HG03432 (cell line): ENCODE results near the gene SERTAD3.
"Not testable (repeated sequence)": the region's sequence is repeated elsewhere in the genome, so short reads cannot be mapped to it uniquely, and the experiment has no call there.

Source experiments
- ATAC-seq: cut with Tn5 transposase; IDR thresholded peaks from one replicate; pipeline ENCODE4 v1.9.1; 2021; ENCODE audit warnings: mild to moderate bottlenecking, moderate library complexity; ENCODE audit not compliant: unreplicated experiment

SERTAD3 gene

DNA sequence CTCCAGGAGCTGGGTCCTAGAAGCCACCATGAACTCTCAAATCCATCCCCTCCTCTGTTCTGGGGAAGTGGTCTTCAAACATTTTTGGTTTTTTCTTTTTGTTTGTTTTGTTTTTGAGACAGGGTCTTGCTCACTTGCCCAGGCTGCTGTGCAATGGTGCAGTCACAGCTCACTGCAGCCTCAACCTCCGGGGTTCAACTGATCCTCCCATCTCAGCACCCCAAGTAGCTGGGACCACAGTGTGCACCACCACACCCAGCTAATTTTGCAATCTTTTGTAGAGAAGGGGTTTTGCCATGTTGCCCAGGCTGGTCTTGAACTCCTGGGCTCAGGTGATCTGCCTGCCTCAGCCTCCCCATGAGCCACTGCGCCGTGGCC, 14.5 kb upstream of the SERTAD3 start:
- no peak for ATAC-seq

DNA sequence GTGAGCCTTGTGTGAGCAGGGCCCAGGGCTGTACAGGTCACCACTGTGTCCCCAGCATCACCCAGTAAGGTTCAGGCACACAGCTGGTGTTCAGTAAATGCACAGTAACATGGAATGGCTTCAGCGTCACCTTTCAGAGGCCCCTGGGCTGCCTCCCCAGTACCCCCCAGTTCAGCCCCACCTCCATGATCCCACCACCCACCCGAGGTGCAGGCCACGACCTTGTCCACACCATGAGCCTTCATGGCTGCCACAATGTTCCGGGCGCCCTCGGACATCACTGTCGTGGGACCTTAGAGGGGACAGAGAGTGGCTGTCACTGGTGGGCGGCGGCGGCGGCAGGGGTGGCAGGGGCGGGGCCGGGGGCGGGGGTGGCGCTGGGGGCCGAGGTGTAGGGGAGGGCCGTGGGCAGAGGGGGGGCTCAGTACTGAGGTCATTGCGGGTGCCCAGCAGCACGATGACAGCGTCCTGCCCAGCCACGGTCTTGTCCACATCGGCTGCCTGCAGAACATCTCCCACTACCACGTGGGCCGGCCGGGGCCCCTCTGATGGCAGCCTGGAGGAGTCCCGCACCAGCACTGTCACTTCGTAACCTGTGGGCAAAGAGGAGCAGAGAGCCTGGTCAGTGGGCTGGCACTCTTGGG, 13.9 kb upstream of the SERTAD3 start:
- no peak for ATAC-seq

DNA sequence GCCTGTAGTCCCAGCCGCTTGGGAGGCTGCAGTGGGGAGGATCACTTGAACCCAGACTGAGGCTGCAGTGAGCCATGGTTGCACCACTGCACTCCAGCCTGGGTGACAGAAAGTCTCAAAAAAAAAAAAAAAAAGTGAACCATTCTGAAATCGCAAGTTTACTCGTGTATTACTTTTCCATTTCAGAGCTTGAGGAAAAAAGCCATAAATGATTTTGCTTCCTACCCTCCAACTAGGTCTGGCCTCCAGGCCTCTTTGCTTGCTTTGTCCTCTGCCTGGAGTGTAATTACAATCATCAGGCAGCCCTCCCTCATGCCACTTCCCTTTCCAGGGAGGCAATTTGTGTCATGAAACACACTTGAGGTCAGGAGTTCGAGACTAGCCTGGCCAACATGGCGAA, 12.9 kb upstream of the SERTAD3 start:
- ATAC-seq: no peak

DNA sequence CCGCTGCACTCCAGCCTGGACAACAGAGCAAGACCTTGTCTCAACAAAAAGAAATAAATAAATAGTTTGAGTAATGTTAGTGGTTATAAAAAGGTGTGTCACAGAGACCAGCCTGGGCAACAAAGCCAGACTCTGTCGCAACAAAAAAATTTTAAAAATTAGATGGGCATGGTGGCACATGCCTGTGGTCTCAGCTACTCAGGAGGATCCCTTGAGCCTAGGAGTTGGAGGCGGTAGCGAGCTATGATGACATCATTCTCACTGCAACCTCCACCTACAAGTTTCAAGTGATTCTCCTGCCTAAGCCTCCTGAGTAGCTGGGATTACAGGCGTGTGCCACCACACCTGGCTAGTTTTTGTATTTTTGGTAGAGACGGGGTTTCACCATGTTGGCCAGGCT, 9.8 kb upstream of the SERTAD3 start:
- ATAC-seq: not testable (repeated sequence)

DNA sequence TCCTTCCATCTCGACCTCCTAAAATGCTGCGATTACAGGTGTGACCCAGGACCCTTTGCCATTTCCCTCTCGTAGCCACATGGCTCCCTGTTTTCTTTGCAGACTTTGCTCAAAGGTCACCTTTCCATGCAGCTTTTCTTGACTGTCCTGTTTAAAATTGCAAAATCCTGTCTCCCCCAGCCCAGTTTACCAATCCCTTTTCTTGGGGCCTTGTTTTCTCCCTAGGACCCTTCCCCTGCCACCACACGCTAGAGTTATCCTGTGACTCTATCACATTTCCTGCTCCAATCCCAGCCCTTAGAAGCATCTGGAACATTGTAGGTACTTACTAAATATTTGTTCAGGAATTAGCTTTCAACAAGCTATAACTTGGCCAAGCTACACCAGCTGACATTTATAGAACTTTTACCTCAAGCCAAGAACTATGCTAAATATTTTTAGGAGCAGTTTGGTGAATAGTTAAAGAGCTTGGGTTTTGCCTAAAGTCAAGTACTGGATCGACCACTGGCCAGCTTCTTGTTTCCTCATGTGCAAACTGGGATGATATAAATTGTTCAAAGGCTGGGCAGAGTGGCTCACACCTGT, 9.1 kb upstream of the SERTAD3 start:
- no peak for ATAC-seq

DNA sequence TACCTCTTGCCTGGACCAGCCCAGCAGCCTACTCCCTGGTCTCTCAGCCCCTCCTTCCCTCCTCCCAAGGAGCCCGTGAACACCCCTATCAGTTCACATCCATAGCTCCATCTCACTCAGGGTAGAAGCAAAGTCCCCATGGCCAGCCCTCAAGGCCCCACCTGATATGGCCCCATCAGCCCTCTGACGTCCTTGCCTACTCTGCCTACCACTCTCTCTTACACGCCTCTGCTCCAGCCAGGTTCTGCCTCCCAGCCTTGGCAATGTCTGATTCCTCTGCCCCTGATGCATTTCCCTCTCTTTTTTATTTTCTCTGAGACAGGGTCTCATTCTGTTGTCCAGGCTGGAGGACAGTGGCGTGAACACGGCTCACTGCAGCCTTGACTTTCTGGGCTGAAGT, 7.9 kb upstream of the SERTAD3 start:
- ATAC-seq: no peak

DNA sequence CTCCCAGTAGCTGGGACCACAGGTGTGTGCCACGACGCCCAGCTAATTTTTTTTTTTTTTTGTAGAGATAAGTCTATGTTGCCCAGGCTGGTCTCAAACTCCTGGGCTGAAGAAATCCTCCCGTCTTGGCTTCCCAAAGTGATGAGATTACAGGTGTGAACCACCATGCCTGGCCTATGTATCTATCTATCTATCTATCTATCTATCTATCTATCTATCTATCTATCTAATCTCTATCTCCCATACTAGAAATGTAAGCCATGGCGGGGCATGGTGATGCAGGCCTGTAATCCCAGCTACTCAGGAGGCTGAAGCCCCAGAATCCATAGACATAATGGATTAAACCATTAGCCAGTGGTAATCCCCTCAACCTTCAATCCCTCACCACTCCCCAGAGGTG, 6.5 kb upstream of the SERTAD3 start:
- ATAC-seq: no peak

DNA sequence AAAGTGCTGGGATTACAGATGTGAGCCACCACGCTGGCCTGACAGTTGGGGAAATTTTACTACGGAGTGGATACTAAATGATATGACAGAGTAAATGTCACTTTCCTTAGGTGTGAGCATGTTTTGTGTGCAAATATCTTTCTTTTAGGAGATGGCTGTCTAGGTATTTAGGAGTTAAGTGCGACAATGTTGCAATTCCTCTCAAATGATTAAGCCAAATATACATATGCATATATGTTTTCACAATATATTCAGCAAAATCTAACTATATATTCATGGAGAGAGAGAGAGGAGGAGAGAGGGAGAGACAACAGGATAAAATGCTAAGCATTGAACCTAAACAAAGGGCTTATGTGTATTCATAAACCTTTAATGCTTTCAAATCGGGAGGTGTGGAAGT, 5.4 kb upstream of the SERTAD3 start:
- no peak for ATAC-seq

DNA sequence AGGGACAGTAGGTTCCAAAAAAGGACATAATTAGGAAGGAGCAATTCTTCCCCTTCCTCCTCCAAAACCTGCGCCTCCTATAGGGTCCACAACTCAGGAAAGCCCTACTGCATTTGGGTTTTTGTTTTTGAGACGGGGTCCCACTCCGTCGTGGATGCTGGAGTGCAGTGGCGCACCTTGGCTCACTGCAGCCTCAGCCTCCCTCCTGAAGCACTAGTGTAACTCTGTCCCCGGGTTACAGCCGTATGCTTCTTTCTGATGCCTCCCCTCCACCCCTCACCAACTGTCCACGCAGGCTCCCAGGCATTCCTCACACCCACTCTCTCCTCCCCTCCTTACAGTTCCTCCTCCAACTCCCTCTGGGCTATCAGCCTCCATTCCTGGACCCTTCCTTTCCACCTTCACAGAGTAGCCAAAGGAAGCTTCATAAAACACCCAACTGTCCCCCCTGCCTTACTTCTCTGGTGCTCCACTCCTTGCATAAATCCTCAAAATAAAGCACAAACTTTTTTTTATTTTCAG, 2.2 kb upstream of the SERTAD3 start:
- no peak for ATAC-seq

DNA sequence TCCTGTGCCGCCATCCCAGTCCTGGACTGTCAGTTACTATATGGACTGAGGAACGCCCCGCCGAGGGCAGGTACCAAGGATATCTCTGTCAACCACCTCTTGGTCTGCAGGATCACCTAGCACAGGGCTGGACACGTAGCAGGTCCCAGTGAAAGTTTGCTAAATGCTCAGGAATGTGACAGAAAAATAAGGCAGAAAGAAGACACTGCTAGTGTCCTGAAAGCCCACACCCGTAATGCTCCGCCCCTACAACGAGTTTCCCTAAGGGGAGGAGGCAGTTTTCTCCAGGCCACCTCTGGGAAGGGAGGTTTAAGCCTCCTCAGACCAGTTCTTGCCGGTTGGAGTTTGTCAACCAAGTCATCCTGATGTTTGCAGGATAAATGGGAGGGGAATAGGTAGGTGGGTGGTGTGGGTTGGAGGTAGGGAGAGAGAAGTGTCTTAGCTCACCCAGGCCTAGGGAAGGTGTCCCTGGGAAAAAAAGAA, 1.7 kb upstream of the SERTAD3 start:
- ATAC-seq: no peak

DNA sequence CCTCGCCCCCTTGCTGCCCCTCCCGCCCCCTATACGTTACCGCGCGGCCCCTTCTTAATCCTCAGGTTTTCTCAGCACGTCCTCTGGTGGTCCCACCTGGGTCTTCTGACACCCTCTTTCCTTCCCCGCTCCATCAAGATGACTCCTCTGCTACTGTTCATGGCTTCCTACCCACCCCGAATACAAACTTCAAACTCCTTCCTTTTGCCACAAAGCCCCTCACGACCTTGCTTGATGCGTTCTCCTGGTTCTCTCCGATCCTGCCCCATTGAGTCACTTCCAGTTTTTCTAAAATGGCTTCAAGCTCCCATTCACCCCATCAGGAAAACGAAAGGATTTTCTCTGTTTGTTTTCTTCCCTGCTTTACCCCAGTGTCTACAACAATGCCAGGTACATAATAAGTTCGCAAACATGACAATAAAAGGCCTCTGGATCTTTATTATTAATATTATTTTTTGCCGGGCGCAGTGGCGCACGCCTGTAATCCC, 734 bp upstream of the SERTAD3 start:
- no peak for ATAC-seq

DNA sequence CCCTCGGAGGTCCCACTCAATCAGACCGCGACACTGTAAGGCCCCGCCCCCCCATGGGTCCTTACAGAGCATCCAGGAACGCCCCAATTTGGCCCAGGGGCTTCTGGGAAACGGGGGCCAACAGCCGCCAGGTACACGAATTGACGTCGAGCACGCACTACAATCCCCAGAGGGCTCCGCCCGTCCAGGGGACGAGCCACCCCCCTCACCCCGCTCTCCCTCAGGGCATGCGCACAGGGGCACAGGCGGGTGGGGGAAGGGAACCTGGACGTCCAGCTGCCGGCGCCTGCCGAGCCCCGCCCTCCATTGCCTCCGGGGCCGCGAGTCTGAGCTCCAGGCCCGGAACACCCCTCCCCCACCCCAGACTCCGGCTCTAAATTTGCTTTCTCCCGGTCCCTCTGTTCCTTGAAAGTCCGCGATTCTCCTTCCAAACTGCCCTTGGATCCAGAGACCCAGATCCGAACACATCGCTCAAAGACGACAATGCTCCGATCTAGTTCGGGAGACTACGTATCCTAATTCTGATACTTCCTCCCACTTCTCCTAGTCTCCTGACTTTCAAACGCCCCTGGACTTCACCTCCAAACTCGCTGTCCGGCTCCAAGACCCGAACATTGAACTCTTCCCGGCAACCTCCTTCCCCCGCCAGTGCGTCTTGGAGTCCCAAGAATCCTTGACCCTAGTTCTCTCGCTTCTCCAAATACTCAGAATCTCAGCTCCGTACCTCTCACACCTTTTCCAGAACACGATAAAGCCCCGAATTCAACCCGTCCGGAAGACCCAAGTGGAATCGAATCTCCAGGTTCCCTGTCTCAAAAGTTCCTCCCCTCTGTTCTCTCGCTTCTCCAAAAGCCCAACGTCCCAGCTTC, 770 bp downstream of the SERTAD3 start:
- ATAC-seq: peak; percentile 68

DNA sequence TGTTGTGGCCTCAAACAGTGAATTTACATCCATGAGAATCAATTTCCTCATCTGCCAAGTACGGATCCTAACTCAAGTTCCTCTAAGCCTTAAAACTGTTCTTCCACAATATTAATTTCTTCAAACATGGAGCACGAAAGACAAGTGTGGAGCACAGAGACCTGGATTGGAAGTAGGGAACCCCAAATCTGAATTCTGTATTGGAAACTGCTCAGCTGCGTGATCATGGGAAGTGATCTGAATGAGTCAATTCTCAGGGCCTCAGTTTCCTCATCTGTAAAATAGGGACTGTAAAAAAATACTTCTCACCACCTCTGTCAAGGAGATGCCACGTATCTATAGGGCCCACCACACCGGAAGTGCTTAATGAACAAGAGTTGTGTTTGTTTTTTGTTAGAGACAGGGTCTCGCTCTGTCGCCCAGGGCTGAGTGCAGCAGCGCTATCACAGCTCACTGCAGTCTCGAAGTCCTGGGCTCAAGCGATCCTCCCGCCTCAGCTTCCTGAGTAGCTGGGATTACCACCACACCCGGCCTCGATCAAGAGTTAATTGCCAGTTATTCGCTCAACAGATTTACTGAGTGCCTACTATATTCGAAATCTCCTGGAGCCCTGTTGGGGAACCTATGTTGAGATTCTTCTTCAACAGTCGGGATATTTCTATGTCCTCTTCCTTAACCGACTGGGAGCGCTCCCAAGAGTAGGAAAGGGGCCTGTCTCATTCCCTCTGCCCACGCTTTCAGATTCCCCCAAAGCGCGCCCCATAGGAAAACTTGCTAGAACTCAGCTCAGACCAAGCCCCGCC, 1.6 kb downstream of the SERTAD3 start:
- no peak for ATAC-seq

DNA sequence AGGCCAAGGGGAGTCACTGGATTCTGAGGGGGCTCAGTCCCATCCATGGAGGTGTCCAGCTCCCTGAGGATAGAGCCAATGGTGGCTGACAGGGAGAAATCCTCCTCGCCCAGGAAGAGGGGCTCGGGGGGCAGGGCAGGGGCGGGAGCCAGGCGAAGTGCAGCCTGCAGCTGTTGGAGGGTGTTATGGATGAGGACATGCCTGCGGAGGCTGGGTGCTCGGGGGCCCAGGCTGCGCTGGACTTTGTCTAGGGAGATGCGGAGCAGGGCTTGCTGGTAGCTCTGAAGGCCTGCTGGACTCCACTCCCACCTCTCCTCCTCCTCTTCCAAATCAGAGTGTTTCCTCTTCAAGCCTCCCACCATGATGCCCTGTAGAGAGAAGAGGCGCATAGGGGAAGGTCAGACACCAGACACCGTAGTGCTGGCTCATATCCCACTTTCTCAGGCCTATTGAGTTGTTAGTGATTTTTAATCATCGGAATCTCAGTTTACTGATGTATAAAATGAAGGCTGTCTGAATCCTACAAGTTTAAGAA, 2.3 kb downstream of the SERTAD3 start:
- no peak for ATAC-seq

DNA sequence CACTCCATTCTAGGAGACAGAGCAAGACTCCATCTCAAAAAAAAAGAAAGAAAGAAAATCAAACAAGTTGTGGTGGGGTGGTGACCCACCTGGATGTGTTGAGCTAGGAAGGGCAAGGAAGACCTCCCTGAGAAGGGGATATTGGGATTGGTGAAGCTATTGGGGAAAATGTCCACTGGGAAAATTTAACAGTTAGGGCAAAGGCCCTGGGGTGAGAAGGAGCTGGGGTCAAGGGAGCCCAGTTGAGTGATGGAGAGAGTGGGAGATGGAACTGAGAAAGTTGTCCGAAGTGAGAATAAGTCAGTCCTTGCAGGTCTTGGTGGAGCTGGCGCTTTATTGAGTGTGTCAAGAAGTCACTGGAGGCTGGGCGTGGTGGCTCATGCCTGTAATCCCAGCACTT, 5.9 kb downstream of the SERTAD3 start:
- no peak for ATAC-seq

DNA sequence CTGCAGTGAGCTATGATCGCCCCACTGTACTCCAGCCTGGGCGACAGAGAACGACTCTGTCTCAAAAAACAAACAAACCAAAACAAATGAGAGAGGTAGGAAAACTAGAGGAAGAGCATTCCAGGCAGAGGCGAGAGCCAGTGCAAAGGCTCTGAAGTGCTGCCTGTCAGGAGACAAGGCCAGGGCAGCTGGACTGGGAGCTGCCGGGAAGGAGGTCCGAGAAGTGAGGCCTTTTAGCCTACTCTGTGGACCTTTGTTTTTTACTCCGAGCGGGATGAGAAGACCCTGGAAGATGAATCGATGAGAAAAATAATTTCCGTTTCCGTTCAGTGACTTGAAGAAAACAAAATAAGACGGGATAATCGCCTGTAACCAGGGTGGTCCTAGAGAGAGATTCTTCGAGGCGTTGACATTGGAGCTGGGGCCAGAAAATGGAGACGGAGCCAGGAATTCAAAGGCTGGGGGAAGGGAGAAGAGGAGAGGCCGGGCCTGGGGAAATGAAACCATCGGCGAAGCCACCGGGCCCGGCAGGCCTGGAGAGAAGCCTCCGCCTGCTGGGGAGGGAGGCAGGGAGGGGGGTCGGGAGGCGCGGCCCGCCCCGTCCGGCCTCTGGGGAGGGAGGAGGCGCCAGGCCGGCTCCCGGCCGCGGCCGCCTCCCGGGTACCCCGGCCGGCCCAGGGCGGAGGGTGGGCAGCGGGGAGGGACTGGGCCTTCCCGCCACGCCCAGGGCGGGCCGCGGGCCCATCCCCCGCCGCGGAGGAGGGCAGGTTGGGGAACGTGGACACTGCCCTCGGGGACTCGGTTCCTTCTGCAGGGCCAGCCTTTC, 10.5 kb downstream of the SERTAD3 start:
- peak; percentile 64 for ATAC-seq

DNA sequence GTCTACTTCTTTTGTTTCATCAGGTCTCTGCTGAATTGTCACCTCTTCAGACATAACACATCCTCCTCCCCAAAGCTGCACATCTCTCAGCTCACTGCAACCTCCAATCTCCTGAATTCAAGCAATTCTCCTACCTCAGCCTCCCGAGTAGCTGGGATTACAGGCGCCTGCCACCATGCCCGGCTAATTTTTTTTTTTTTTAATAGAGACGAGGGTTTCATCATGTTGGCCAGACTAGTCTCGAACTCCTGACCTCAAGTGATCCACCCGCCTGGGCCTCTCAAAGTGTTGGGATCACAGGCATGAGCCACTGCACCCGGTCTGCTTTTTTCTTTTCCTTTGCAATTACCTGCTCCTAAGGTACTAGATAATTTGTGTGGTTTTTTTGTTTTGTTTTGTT, 11.4 kb downstream of the SERTAD3 start:
- not testable (repeated sequence) for ATAC-seq

DNA sequence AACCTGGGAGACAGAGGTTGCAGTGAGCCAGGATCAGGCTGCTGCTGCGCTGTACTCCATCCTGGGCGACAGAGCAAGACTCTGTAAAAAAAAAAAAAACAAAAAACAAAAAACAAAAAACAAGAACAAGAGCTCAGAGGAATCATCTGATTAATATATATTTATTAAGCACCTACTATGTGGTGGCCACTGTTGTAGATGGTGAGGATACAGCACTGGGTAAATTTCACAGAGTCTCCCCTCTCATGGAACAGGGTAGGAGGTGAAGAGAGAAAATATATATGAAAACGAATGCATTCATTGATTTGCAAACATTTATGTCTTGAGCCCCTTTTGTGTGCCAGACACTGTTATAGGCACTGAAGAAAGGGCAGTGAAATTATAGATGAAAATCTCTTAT, 12.4 kb downstream of the SERTAD3 start:
- ATAC-seq: no peak

DNA sequence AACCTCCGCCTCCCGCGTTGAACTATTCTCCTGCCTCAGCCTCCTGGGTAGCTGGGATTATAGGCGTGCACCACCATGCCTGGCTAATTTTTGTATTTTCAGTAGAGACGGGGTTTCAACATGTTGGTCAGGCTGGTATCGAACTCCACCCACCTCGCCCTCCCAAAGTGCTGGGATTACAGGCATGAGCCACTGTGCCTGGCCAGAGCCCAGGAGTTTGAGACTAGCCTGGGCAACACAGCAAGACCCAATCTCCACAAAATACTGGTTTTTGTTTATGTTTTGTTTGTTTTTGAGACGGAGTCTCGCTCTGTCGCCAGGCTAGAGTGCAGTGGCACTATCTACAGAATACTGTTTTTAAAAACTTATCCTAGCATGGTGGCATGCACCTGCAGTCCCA, 13.9 kb downstream of the SERTAD3 start:
- ATAC-seq: not testable (repeated sequence)

DNA sequence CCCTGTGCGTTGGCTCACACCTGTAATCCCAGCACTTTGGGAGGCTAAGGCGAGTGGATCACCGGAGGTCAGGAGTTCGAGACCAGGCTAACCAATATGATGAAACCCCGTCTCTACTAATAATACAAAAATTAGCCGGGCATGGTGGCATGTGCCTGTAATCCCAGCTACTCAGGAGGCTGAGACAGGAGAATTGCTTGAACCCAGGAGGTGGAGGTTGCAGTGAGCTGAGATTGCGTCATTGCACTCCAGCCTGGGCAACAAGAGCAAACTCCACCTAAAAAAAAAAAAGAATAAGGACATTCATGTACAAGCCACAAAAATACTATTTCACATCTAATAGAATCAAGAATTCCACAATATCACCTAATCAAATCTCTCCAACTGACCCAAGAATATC, 15.9 kb downstream of the SERTAD3 start:
- ATAC-seq: not testable (repeated sequence)
